HepG2 (cell line): ENCODE measurements around the gene B3GNT5. TPM values are rescaled to one million over a fixed set of nuclear protein-coding genes. Genes with fewer than 3 reads are reported as not detected.

Source experiments
- ATAC-seq: fragments of 200-7000 bp; cut with Tn5 transposase; 3 replicates; pipeline ENCODE4 v1.9.1; 2020; ENCODE audit warnings: mild to moderate bottlenecking, moderate library complexity
- BruUV-seq: library from RNA; stranded (reverse); fragments of 400-500 nt; replicated peaks from 2 replicates; lab custom pipeline; 2021; lab: Mats Ljungman, UMichigan
- CTCF ChIA-PET: fragments of 300-600 bp; formaldehyde crosslinking; extraction: SDS; loops from one replicate; lab custom pipeline; 2021; ENCODE audit warnings: low total read pairs, inconsistent platforms, low intra/inter-chr PET ratio; lab: Yijun Ruan, JAX
- POLR2A ChIA-PET: fragments of 350-600 bp; sonication (Branson Sonifier 250); formaldehyde crosslinking; loops from one replicate; lab custom pipeline; 2020; ENCODE audit warnings: antibody characterized with exemption, inconsistent platforms; lab: Yijun Ruan, JAX
- DNase-seq: peaks from one replicate; pipeline ENCODE4 v3.0.0-alpha.2; 2015; ENCODE audit warnings: low spot score
- FAIRE-seq: peaks from 3 replicates; lab custom pipeline; 2011; peaks lifted over from hg19 to GRCh38; lab: Jason Lieb, UNC
- H2AFZ ChIP-seq: one replicate; pipeline ENCODE4 v1.6.1; 2011; ENCODE audit warnings: low read length, inconsistent platforms
- H3K27ac ChIP-seq: fragments of 300-600 bp; 3 replicates; pipeline ENCODE4 v1.8.0; 2011; ENCODE audit warnings: mixed run types, mild to moderate bottlenecking, mixed read lengths, low read length, inconsistent platforms; ENCODE audit not compliant: insufficient read depth; ENCODE audit errors: extremely low read length
- H3K27me3 ChIP-seq, 2 experiments: fragments of 200-600 bp in 1 of 2; 2 replicates in 1 of 2; 3 replicates in 1 of 2; pipeline versions ENCODE4 v1.6.0 to v1.8.0; 2011; ENCODE audit warnings: low read length in 2 of 2, mild to moderate bottlenecking in 2 of 2, moderate library complexity in 2 of 2, inconsistent platforms in 1 of 2; ENCODE audit not compliant: insufficient read depth in 2 of 2, control insufficient read depth in 1 of 2
- H3K36me3 ChIP-seq, 2 experiments: fragments of 200-600 bp in 1 of 2; replicated peaks in 1 of 2; 2 replicates in 1 of 2; 3 replicates in 1 of 2; pipeline versions ENCODE4 v1.5.1 to v1.8.0; 2011; ENCODE audit warnings: low read length in 2 of 2, inconsistent platforms in 1 of 2; ENCODE audit not compliant: insufficient read depth in 2 of 2, control insufficient read depth in 1 of 2
- H3K4me1 ChIP-seq: 2 replicates; pipeline ENCODE4 v1.5.1; 2012; ENCODE audit warnings: low read length, inconsistent platforms; ENCODE audit not compliant: insufficient read depth
- H3K4me2 ChIP-seq: 2 replicates; pipeline ENCODE4 v1.6.0; 2011; ENCODE audit warnings: low read depth, low read length, inconsistent platforms
- H3K4me3 ChIP-seq, 3 experiments: fragments of 200-600 bp in 1 of 3; sonication (generic), shearing (Covaris generic) in 1 of 3; replicated peaks in 1 of 3; 2 replicates each; pipeline ENCODE4 v1.5.1; 2011 to 2016; ENCODE audit warnings: low read length in 3 of 3, inconsistent platforms in 2 of 3, low read depth in 2 of 3, mild to moderate bottlenecking in 2 of 3, control low read depth in 1 of 3, mixed read lengths in 1 of 3; ENCODE audit not compliant: insufficient read depth in 1 of 3
- H3K79me2 ChIP-seq: one replicate; pipeline ENCODE4 v1.6.1; 2011; ENCODE audit warnings: low read length, inconsistent platforms; ENCODE audit not compliant: insufficient read depth
- H3K9ac ChIP-seq: 2 replicates; pipeline ENCODE4 v1.6.0; 2011; ENCODE audit warnings: mild to moderate bottlenecking, low read depth, low read length, inconsistent platforms; ENCODE audit not compliant: insufficient read depth
- H3K9me3 ChIP-seq: 2 replicates; pipeline ENCODE4 v1.5.1; 2012; ENCODE audit warnings: mild to moderate bottlenecking, low read length
- H4K20me1 ChIP-seq: 2 replicates; pipeline ENCODE4 v1.6.0; 2011; ENCODE audit warnings: inconsistent platforms, mild to moderate bottlenecking, low read length, moderate library complexity; ENCODE audit not compliant: insufficient read depth
- AGO2 ChIP-seq: fragments of 200-400 bp; formaldehyde crosslinking; optimal IDR thresholded peaks from 2 replicates; pipeline ENCODE3; 2017; ENCODE audit warnings: mild to moderate bottlenecking, low read depth, low read length, moderate library complexity
- BORCS8-MEF2B ChIP-seq: sonication (generic); formaldehyde crosslinking; IDR thresholded peaks from 2 replicates; pipeline ENCODE4 v1.8.0; 2022; ENCODE audit warnings: mild to moderate bottlenecking, missing genetic modification reagents
- CHD2 ChIP-seq: IDR thresholded peaks from 2 replicates; pipeline ENCODE4 v1.6.1; 2011; ENCODE audit warnings: low read depth, low read length, improper control_type of control experiment
- CHD4 ChIP-seq: fragments of 200-600 bp; sonication (generic); IDR thresholded peaks from 2 replicates; pipeline ENCODE4 v1.7.0; 2017; ENCODE audit warnings: mild to moderate bottlenecking, low read length, borderline replicate concordance
- ETV5 ChIP-seq: IDR thresholded peaks from 2 replicates; pipeline ENCODE4 v1.6.1; 2018; ENCODE audit warnings: missing biosample characterization, missing genetic modification reagents, inconsistent platforms, borderline replicate concordance
- GRHL1 ChIP-seq: sonication (generic); formaldehyde crosslinking; conservative IDR thresholded peaks from 2 replicates; pipeline ENCODE4 v1.8.0; 2022; ENCODE audit warnings: missing genetic modification reagents
- IRF2 ChIP-seq: IDR thresholded peaks from 2 replicates; pipeline ENCODE4 v1.6.1; 2018; ENCODE audit warnings: missing genetic modification reagents, missing compliant biosample characterization
- KDM5B ChIP-seq: sonication (generic); formaldehyde crosslinking; IDR thresholded peaks from 2 replicates; pipeline ENCODE4 v1.4.0; 2020; ENCODE audit warnings: missing genetic modification reagents, mild to moderate bottlenecking, borderline replicate concordance
- MAX ChIP-seq: IDR thresholded peaks from 2 replicates; pipeline ENCODE4 v1.6.1; 2012; ENCODE audit warnings: inconsistent platforms
- MTF2 ChIP-seq: sonication (generic); formaldehyde crosslinking; IDR thresholded peaks from 2 replicates; pipeline ENCODE4 v1.5.0; 2020; ENCODE audit warnings: missing genetic modification reagents, borderline replicate concordance
- POGZ ChIP-seq: sonication (generic); formaldehyde crosslinking; IDR thresholded peaks from 2 replicates; pipeline ENCODE4 v1.4.0; 2020; ENCODE audit warnings: mild to moderate bottlenecking, missing genetic modification reagents
- RCOR2 ChIP-seq: IDR thresholded peaks from 2 replicates; pipeline ENCODE4 v1.6.1; 2016; ENCODE audit warnings: missing biosample characterization, missing genetic modification reagents
- RXRA ChIP-seq: sonication (generic); formaldehyde crosslinking; IDR thresholded peaks from 2 replicates; pipeline ENCODE4 v1.5.1; 2020; ENCODE audit warnings: missing genetic modification reagents
- ZNF124 ChIP-seq: sonication (generic); formaldehyde crosslinking; IDR thresholded peaks from 2 replicates; pipeline ENCODE4 v1.4.0; 2020; ENCODE audit warnings: missing genetic modification reagents
- ZNF17 ChIP-seq: sonication (generic); formaldehyde crosslinking; IDR thresholded peaks from 2 replicates; pipeline ENCODE4 v1.5.0; 2020; ENCODE audit warnings: mild to moderate bottlenecking, missing genetic modification reagents
- ZNF597 ChIP-seq: sonication (generic); formaldehyde crosslinking; IDR thresholded peaks from 2 replicates; pipeline ENCODE4 v1.5.0; 2020; ENCODE audit warnings: missing genetic modification reagents
- WGBS: methylation state at CpG from one replicate; pipeline ENCODE4 v1.1.6; 2017; ENCODE audit warnings: low lambda C conversion rate; 5-methylcytosine and 5-hydroxymethylcytosine counted together
- in situ Hi-C: cut with HindIII; loops from 2 replicates; pipeline ENCODE4 v1.10.0; 2017; ENCODE audit warnings: low pct_unique_long_range_greater_than_20kb; ENCODE audit not compliant: extremely low pct_ligation_motif_present
- intact Hi-C: fragments of 100-400 bp; cut with micrococcal nuclease; formaldehyde crosslinking; loops from one replicate; pipeline ENCODE4 v1.10.0; 2022; ENCODE audit not compliant: unreplicated experiment
- polyA plus RNA-seq, 8 experiments: library from polyadenylated mRNA; depleted of rRNA in 3 of 8; stranded (reverse) in 7 of 8; unstranded in 1 of 8; fragments of >200 nt; fragmentation: Illumina TruSeq in 4 of 8; extraction: Trizol in 4 of 8; gene quantifications; 2 replicates each; pipeline versions ENCODE4 v1.2.1 to v1.2.3, GENCODE V29; 2011 to 2016; ENCODE audit warnings: low read depth in 4 of 8, missing spikeins in 1 of 8, mixed read lengths in 1 of 8; ENCODE audit not compliant: insufficient read depth in 1 of 8
- total RNA-seq, 5 experiments: library from RNA; depleted of rRNA; stranded (reverse); fragments of >200 nt; fragmentation: Illumina TruSeq; extraction: Trizol; gene quantifications; 2 replicates each; pipeline ENCODE4 v1.2.3, GENCODE V29; 2016; ENCODE audit warnings: low read depth in 1 of 5

B3GNT5 gene
- total and polyA plus RNA-seq, 2 of the 13 experiments (the other 11 are each of a cell fraction or from before 2014, with no cell fraction given) = not detected

- Histone ChIP-seq H3K4me3 (no peak overlapping the region), H2AFZ (no peak overlapping the region), H3K79me2 (no peaks in the 10 kb centered on the region), H3K27me3 (peaks cover 1 to 17% of the 10 kb centered on the region in 2 experiments; a peak in 4 of 5 replicates), H3K4me2 (no peak overlapping the region), H3K9ac (no peak overlapping the region), H4K20me1 (no peaks in the 10 kb centered on the region), H3K9me3 (no peaks in the 10 kb centered on the region), H3K4me1 (peaks cover 12% of the 10 kb centered on the region), H3K27ac (no peak overlapping the region), H3K36me3 (no peaks in the 10 kb centered on the region)
- no peak for DNase-seq
- intact Hi-C loops (no loop called here), in situ Hi-C loops (no loop called here)
- BruUV-seq = no TSS peak
- no peak for FAIRE-seq
- ChIA-PET CTCF (no interaction called here), POLR2A (no interaction called here)
- ATAC-seq = no peak
- WGBS = 74% methylated on average over 15 of the region's 15 CpGs
- TF ChIP-seq ZNF597 (CRISPR knock-in tag) (no peak), AGO2 (no peak), ZNF124 (CRISPR knock-in tag) (no peak), ZNF17 (CRISPR knock-in tag) (no peak), GRHL1 (no peak), CHD4 (no peak), POGZ (no peak), MAX (no peak), ETV5 (CRISPR knock-in tag) (no peak), KDM5B (CRISPR knock-in tag) (no peak), IRF2 (CRISPR knock-in tag) (no peak), RXRA (CRISPR knock-in tag) (no peak), MTF2 (CRISPR knock-in tag) (no peak), CHD2 (no peak), BORCS8-MEF2B (CRISPR knock-in tag) (no peak), RCOR2 (CRISPR knock-in tag) (no peak)
Observed at GRCh38 chr3:183265157-183265642, 12.1 kb downstream of the B3GNT5 start.
